Uterus (tissue), 4 donors: Measurements from ENCODE around the gene FITM1. TPM values are rescaled to one million over a fixed set of nuclear protein-coding genes. Genes with fewer than 3 reads are reported as not detected.

Experiments used
- DNase-seq, 2 donors: peaks; one replicate each; pipeline ENCODE4 v3.0.0-alpha.2; 2019 to 2020
- H3K27ac ChIP-seq, 2 donors: fragments of 200-600 bp; sonication (generic); 1 replicate in 1 of 2; 2 replicates in 1 of 2; pipeline ENCODE4 v1.5.1; 2016 to 2018
- H3K27me3 ChIP-seq, 2 donors: fragments of 200-600 bp; sonication (generic); one replicate each; pipeline ENCODE4 v1.5.1; 2018 to 2019; ENCODE audit warnings: control low read depth in 1 of 2
- H3K36me3 ChIP-seq, 2 donors: fragments of 200-600 bp; sonication (generic); one replicate each; pipeline ENCODE4 v1.5.1; 2019; ENCODE audit warnings: control low read depth in 1 of 2
- H3K4me1 ChIP-seq, 2 donors: fragments of 200-600 bp; sonication (generic); one replicate each; pipeline ENCODE4 v1.5.1; 2018 to 2019; ENCODE audit warnings: control low read depth in 1 of 2
- H3K4me3 ChIP-seq, 2 donors: fragments of 200-600 bp; sonication (generic); 1 replicate in 1 of 2; 2 replicates in 1 of 2; pipeline ENCODE4 v1.5.1; 2018 to 2019; ENCODE audit warnings: mild to moderate bottlenecking in 1 of 2
- H3K9me3 ChIP-seq, 2 donors: fragments of 200-600 bp; sonication (generic); one replicate each; pipeline ENCODE4 v1.5.1; 2019; ENCODE audit warnings: control low read depth in 1 of 2
- CTCF ChIP-seq, 4 experiments: fragments of 200-600 bp in 2 of 4; fragments of 450-650 bp in 2 of 4; sonication (generic) in 2 of 4; IDR thresholded peaks; one replicate each; pipeline ENCODE4 v1.5.1; 2016 to 2019; ENCODE audit warnings: antibody characterized with exemption in 4 of 4, mild to moderate bottlenecking in 2 of 4, moderate library complexity in 1 of 4
- POLR2A ChIP-seq, 2 donors: fragments of 450-650 bp; IDR thresholded peaks; one replicate each; pipeline ENCODE4 v1.6.1; 2016; ENCODE audit warnings: antibody characterized with exemption in 2 of 2, mild to moderate bottlenecking in 1 of 2, moderate library complexity in 1 of 2
- intact Hi-C: fragments of 100-400 bp; cut with DNase I; formaldehyde crosslinking; loops from one replicate; pipeline ENCODE4 v1.15.1; 2023; ENCODE audit warnings: low total_unique reads
- total RNA-seq, 4 donors: library from RNA; depleted of rRNA in 3 of 4; stranded (reverse); fragments of >200 nt in 3 of 4; gene quantifications; one replicate each; pipeline versions ENCODE4 v1.1.0 to v1.2.4, GENCODE V29; 2014 to 2023
- donor health status: DM: yes; HTN: yes; CAD: no.

Gene FITM1
- total RNA-seq, 4 donors from 2014 or later, result 0.48 to 2.4 (median 1.3) TPM; not detected in 1

- DNase-seq, result no peak
- intact Hi-C loops, result no loop called here
- Histone ChIP-seq H3K36me3 (no peaks in the 10 kb centered on the region), H3K27me3 (no peaks in the 10 kb centered on the region), H3K4me1 (peaks cover 4 to 6% of the 10 kb centered on the region in 2 donors), H3K27ac (no peak overlapping the region), H3K9me3 (no peaks in the 10 kb centered on the region), H3K4me3 (no peak overlapping the region)
- TF ChIP-seq CTCF (IDR thresholded peaks at IDR 0.05) (no peak), POLR2A (IDR thresholded peaks at IDR 0.05) (no peak)
Observed at GRCh38 chr14:24150061-24150460, 19.6 kb downstream of the FITM1 start.

GRCh38 chr14:24150567-24150966 lies 20.1 kb downstream of the FITM1 start:
- TF ChIP-seq CTCF (IDR thresholded peaks at IDR 0.05) (no peak), POLR2A (IDR thresholded peaks at IDR 0.05) (no peak)
- H3K27ac ChIP-seq, result no peak overlapping the region
- H3K36me3 ChIP-seq, result no peaks in the 10 kb centered on the region
- no peaks in the 10 kb centered on the region for H3K27me3 ChIP-seq
- no peaks in the 10 kb centered on the region for H3K9me3 ChIP-seq
- DNase-seq, result no peak
- peaks cover 4 to 6% of the 10 kb centered on the region in 2 donors for H3K4me1 ChIP-seq
- no peak overlapping the region for H3K4me3 ChIP-seq
- intact Hi-C loops, result no loop called here

- Histone ChIP-seq H3K4me1 (peaks cover 4 to 6% of the 10 kb centered on the region in 2 donors), H3K4me3 (no peak overlapping the region), H3K36me3 (no peaks in the 10 kb centered on the region), H3K27me3 (no peaks in the 10 kb centered on the region), H3K27ac (no peak overlapping the region), H3K9me3 (no peaks in the 10 kb centered on the region)
- no peak for DNase-seq
- no peak for TF ChIP-seq CTCF (IDR thresholded peaks at IDR 0.05)
- no peak for TF ChIP-seq POLR2A (IDR thresholded peaks at IDR 0.05)
- intact Hi-C loops, result no loop called here
Observed at GRCh38 chr14:24150993-24151392, 20.5 kb downstream of the FITM1 start.

- DNase-seq, result no peak
- H3K4me3 ChIP-seq, result no peak overlapping the region
- peaks cover 4 to 6% of the 10 kb centered on the region in 2 donors for H3K4me1 ChIP-seq
- no peaks in the 10 kb centered on the region for H3K36me3 ChIP-seq
- H3K27me3 ChIP-seq, result no peaks in the 10 kb centered on the region
- H3K9me3 ChIP-seq, result no peaks in the 10 kb centered on the region
- intact Hi-C loops, result no loop called here
- no peak for TF ChIP-seq CTCF (IDR thresholded peaks at IDR 0.05)
- TF ChIP-seq POLR2A (IDR thresholded peaks at IDR 0.05), result no peak
- H3K27ac ChIP-seq, result no peak overlapping the region
Observed at GRCh38 chr14:24151404-24152080, 21.1 kb downstream of the FITM1 start.

GRCh38 chr14:24155100-24155499 lies 24.6 kb downstream of the FITM1 start:
- intact Hi-C loops, result no loop called here
- Histone ChIP-seq H3K4me1 (no peaks in the 10 kb centered on the region), H3K27me3 (no peaks in the 10 kb centered on the region), H3K36me3 (no peaks in the 10 kb centered on the region), H3K4me3 (no peak overlapping the region), H3K9me3 (no peaks in the 10 kb centered on the region), H3K27ac (no peak overlapping the region)
- TF ChIP-seq POLR2A (IDR thresholded peaks at IDR 0.05) (no peak), CTCF (IDR thresholded peaks at IDR 0.05) (no peak)
- DNase-seq, result no peak
